HG03460 (cell line): ENCODE results near the gene ZNF557.

Experiments used
- ATAC-seq: cut with Tn5 transposase; IDR thresholded peaks from one replicate; pipeline ENCODE4 v1.9.1; 2021; ENCODE audit not compliant: unreplicated experiment

The ZNF557 gene

DNA sequence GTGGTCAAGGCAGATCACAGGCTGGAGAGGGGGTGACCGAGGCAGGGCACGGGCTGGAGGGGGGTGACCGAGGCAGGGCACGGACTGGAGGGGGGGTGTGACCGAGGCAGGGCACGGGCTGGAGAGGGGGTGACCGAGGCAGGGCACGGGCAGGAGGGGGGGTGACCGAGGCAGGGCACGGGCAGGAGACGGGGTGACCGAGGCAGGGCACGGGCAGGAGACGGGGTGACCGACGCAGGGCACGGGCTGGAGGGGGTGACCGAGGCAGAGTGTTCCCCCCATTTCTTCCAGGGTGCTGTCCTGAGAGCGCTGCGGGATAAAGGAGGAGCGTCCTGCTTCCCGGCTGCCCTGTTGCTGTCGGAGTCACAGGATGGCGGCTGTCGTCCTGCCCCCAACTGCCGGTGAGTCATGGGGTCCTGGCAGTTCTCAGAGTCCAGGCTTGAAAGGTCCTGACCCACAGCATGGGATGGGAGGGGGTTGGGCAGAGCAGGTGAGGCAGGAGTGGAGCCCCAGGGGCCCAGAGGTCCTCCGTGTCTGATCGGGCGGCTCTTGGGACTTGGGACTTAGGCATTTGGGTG, 5.3 kb downstream of the ZNF557 start:
- no peak for ATAC-seq

DNA sequence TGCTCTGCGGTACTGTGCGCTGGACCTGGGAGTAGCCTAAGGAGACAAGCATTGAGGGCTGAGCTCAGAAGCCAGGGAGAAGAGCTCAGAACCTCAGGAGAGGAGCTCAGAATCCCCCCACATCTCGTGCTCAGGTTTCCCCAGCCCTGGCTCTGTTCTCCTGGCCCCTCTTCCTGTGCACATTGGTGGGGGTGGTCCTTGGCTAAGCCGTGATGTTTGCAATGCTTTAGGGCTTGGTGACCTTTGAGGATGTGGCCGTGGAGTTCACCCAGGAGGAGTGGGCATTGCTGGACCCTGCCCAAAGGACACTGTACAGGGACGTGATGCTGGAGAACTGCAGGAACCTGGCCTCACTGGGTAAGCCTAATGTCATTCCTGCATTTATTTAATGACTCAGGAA, 6.6 kb downstream of the ZNF557 start:
- ATAC-seq, result no peak

DNA sequence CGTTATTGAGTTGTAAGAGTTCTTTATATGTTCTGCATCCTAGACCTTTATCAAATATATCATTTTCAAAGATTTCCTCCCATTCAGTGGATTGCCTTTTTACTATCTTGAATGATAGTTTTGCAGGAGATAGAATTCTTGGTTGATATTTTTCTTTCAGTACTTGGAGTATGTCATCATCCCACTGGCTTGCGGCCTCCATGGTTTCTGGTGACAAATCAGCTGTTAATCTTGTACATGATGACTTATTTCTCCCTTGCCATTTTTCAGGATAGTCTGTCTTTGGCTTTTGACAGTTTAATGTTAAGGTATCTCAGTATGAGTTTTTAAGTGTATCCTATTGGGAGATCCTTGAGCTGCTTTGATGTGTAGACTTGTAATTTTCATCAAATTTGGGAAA, 8.5 kb downstream of the ZNF557 start:
- no peak for ATAC-seq

DNA sequence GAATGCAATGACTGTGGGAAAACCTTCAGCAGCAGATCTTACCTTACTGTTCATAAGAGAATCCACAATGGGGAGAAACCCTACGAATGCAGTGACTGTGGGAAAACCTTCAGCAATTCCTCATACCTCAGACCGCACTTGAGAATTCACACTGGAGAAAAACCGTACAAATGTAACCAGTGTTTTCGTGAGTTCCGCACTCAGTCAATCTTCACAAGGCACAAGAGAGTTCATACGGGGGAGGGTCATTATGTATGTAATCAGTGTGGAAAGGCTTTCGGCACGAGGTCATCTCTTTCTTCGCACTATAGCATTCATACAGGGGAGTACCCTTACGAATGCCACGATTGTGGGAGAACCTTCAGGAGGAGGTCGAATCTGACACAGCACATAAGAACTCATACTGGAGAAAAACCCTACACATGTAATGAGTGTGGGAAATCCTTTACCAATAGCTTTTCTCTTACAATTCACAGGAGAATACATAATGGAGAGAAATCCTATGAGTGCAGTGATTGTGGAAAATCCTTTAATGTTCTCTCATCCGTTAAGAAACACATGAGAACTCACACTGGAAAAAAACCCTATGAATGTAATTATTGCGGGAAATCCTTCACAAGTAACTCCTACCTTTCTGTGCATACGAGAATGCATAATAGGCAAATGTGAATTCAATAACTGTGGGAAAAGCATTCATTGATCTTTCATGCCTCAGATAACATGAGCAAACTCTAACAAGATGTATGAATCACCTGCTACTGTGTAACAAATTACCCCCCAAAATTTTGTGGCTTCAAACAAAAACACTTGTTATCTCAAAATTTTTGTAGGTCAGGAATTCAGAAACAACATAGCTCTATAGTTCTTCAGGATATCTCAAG, 13.8 kb downstream of the ZNF557 start:
- ATAC-seq, result no peak

DNA sequence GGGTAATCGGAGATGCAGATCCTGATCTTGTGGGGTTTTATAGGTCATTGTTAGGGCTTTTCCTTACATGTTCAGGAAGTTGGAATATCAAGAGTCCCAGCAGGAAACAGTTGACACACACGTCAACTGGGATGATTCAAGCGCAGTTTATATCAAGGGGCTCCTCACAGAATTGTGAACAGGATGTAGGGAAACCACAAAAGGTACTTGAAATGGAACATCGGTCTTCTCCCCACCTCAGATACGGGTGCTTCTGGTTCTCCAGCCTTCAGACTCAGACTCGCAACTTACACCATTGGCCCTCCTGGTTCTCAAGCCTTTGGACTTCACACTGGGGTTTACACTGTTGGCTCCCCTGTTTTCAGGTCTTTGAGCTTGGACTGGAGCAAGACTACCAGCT, 19.5 kb downstream of the ZNF557 start:
- ATAC-seq, result no peak

DNA sequence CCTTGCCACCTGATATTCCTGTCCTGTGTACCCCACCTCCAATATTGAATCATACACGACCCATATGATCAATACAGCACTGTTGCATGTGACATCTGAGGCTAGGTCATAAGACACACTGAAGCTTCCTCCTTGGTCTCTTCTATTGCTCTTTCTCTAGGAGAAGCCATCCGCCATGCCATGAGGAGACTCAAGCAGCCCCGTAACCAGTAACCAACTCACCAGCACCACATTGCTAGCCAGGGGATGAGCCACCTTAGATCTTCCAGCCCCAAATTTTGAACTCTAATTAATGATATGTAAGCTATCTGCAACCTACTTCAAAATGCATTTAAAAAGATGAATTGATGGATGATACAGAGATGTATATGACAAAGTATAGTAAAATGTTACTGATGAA, 28.6 kb downstream of the ZNF557 start:
- no peak for ATAC-seq

DNA sequence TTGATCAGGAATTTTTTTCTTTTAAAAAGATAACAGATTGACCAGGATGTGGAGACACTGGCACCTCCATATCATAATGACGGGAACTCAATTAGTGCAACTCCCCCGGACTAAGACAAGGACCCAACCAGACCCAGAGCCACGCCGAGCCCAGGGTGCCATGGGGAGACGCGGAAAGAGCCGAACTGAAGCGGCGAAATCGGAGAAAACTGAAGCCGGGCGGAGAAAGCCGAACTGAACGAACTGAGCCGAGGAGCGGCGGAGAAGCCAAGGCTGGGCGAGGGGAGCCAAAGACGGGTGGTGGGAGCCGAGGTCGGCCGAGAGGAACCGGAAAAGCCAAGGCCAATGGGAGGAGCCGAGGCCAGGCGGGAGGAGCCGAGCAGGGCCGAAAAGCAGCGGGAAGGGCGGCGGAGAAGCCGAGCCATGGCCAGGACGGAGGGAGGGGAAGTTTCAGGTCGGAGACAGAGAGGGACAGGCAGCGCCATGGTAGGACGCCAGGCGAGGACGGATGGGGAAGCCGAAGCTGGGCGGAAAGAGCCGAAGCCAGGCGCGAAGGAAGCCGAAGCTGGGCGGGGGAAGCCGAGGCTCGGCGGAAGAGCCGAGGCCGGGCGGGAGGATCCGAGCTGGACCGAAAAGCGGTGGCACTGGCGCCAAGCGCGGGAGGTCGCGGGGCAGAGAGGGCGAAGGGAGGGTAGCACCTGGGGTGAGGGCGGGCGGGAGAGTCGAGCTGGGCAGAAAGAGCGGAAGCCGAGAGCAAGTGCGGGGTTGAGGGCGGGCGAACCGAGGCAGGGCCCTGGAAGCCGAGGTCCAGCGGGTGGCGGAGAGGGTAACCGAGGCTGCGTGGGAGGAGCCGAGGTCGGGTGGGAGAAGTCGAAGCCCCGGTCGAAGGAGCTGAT, 29.4 kb downstream of the ZNF557 start:
- peak; percentile 71 for ATAC-seq

DNA sequence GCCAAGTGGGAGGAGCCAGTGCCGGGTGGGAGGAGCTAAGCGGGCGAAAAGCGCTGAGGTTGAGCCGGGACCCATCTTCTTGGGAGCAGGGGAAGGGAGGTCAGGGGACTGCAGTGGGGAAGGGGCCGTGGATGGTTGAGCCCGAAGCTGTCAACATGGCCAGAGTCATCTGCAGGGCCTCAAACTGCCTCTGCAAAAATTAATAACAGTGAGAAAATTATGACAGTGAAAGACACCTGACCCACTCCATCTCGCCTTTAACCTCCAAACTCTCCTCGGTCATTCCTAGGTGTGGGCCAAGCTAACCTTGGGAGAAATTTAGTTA, 30.1 kb downstream of the ZNF557 start:
- ATAC-seq, result no peak

DNA sequence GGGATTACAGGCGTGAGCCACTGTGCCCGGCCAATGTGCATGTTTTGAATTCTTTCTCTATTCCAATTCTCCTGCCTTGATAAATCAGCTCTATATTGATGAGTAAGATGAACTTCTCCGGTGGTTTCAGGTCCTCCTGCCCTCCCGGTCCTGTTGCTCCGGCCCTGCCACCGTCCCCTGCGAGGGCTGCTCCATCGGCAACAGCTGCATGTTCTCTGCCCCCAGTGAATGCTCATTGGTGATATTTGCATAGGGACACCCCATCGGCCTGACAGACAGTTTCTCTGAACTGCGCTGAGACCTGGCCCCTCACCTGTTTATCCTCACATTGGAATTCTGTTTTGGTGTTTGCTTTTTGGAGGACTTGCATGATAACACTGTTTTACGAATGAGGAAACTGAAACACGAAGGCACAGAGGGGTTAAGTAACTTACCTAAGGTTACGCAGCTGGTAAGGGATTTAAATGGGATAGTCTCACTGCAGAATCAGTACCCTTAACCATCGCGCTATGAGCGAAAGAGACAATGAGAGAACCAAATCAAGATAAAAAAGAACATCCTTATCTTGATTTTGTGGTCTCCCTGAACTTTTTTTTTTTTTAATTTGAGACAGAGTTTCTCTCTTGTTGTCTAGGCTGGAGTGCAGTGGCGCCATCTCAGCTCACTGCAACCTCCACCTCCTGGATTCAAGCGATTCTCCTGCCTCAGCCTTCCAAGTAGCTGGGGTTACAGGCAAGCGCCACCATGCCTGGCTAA, 32.2 kb downstream of the ZNF557 start:
- ATAC-seq, result no peak

DNA sequence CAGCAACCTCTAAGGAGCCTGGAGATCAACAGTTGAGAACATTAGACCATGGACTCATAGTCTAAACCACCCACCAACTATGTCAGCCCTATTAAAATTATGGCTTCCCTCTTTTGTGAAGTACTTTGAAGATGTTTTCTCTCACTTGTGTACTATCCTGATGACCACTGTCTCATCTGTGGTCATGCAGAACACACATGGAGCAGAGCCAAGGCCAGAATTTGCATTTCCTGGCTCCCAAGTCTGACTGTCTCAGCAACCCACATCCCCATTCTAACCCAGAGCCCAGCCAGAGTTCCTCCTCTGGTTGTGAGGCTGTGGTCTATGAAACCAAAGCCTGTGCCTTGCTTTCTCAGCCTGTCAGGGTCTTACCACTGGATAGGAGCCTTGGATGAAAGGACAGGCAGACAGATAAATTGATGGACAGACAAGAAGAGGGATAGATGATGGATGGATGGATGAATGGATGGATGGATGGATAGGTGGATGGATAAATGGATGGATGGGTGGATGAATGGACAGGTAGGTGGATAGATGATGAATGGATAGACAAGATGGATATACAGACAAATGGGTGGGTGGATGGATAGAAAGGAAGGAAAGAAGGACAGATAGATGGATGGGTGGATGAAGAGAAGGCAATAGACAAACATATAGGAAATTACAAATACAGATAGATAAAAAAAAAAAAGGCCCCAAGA, 35.4 kb downstream of the ZNF557 start:
- no peak for ATAC-seq

DNA sequence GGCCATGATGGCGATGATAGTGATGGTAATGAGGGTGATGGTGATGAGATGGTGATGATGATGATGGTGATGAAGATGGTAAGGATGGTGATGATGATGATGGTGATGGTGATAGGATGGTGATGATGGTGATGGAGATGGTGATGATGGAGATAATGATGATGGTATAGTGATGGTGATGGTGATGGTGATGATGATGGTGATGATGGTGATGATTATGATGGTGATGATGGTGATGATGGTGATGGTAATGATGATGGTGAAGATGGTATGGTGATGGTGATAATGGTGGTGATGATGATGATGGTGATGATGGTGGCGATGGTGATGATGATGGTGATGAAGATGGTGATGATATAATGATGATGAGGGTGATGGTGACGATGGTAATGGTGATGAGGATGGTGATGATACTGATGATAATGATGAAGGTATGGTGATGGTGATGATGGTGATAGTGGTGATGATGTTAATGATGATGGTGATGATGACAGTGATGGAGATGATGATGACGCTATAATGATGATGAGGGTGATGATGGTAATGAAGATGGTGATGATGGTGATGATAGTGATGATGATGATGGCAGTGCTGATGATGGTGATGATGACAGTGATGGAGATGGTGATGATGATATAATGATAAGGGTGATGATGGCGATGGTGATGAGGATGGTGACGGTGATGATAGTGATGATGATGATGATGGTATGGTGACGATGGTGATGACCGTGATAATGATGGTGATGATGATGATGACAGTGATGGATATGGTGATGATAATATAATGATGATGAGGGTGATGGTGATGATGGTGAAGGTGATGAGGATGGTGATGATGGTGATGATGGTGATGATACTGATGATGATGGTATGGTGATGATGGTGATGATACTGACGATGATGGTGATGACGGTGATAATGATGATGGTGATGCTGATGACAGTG, 37.5 kb downstream of the ZNF557 start:
- ATAC-seq, result no peak

DNA sequence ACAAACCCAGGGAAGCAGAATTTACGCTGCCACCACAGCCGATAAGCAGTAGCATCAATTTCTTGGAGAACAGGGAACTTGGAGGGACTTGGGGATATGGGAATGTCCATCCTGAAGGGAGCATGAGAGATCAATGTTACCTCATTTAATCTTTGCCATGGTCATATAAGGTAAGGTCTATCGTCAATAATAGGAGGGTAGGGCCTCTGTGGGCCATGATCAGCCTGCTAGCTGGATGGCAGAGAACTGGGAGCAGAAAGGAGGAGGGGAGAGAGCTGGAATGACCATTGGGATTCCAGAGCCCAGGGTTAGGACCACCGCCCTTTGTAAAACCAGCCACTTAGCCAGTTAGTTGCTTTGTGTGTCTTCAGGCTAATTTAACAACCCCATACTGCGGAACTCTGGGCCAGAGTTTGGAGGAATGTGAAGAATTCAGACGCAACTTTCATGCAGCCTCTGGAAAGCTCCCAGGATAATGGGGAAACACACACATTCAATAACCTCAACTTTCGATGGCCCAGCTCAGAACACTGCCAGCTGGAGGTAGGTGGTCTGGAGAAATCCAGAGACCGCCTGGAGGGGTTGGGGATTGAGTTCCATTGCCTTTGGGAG, 40.3 kb downstream of the ZNF557 start:
- no peak for ATAC-seq

DNA sequence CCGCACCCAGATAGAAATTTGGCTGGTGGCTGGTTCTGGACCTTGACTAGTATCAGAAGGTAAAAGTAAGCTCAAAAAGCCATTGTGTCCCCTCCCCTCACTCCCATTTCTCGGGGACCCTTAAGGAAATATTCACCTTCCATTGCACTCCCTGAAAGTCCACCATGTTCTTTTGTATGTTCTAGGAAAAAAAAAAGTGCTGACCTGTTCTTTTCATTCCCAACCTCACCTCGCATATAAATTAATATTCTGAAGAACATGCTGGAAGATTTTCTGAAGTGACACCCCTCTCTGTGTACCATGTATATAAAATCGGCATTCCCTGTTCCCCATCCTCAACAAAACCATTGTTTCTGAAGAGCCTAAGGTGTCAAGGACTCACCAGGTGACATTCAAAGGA, 43.2 kb downstream of the ZNF557 start:
- ATAC-seq, result no peak

DNA sequence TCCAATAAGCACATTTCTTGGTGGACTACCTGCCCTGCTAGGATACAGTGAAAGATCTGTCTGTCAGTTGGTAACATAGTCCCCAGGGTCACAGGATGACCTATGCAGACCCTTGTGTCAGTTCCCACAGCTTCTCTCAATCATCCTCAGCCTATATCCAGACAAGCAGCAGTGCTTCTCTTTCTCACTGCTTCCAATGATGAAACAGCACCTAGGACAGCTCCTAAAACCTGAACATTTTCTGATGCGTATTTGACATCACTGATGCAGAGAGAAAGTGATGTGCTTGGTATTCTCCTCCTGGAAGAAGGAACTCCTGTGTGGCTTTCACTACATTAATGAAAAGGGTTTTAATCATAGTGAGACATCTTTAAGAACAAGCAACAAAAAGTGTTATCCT, 43.7 kb downstream of the ZNF557 start:
- ATAC-seq, result no peak

DNA sequence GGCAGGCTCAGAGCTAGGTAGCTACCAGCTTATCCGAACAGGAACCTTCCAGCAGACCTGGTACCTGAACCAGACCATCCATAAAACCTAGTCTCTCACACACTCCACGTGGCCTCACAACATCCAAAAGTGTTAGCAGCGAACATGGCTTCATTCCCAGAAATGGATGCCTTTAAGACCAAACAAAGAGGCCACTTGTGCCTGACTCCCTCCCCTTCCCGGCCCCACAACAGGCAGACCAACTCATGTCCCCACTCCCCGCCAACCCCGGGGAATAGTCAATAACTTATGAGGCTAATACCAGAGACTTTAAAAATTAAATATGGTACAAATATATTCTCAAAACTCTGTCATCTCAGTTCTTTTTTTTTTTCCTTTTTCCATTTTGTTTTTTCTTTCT, 46.2 kb downstream of the ZNF557 start:
- no peak for ATAC-seq

DNA sequence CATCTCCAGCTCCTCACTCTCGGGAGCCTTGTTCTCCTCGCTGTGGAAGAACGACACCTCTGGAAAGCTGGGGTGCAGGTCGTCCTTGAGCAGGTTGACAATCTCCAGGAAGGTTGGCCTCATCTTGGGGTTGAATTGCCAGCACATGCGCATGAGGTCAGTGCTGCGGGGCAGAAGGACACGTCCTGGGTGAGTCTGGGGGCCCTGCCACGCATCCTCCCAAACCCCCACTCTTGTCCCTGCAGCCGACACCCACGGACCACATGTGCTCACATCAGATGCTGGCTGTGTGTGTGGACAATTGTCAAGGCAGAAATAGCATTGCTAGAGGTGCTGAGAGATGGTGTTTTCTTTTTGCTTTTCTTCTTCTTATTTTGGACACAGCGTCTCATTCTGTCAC, 47.7 kb downstream of the ZNF557 start:
- no peak for ATAC-seq

DNA sequence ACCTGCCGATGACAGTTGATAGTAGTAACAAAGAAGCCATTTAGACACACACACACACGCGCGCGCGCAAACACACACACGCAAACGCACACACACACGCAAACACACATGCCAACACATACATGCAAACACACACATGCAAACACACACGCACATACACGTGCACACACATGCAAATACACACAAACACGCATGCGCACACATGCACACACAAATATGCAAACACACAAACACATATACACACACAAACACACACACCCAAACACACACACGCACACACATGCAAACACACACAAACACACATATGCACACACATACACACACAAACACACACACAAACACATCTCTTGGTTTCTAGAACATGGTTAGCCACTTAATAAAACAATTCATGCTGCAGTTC, 50.1 kb downstream of the ZNF557 start:
- no peak for ATAC-seq

DNA sequence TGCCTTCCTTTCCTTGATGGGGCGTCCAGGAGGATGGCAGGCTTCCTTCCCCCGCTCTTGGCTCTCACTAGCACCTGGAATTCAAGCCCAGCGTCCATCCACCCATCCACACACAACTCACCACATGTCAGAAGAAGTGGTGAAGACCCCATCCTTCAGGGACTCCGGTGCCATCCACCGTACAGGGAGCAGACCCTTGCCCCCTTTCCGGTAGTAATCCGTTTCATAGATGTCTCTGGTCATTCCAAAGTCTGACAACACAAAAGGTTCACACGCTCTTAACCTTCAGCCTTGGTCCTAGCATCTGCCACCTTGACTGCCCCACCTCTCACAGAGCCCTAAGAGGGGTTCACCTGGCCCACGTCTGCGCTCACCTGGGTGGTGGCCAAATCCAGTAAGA, 51.0 kb downstream of the ZNF557 start:
- no peak for ATAC-seq

DNA sequence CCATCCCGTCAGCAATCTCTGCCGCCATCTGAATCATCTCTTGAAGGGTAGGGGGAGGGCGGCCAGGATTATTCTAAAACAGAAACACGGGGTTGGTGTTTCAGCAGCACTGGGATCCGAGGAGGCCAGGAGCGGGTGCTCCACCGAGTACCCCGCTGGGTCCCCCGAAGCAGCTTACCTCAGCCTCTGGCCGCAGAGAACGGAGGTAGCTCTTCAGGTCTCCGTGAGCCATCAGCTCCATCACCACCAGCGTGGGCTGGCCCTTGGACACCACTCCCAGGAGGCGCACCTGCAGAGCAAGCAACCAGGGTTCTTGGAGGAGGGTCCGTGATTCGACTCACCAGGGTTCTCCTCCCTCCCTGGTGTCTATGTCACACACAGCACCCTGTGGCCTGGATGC, 53.2 kb downstream of the ZNF557 start:
- ATAC-seq, result no peak
